Upper lobe of left lung (tissue), 4 donors: ENCODE measurements around the gene ACAP3.

Experiments
- POLR2A ChIP-seq, 4 donors: fragments of 450-650 bp; IDR thresholded peaks; one replicate each; pipeline ENCODE4 v1.5.1; 2016 to 2017; ENCODE audit warnings: antibody characterized with exemption in 4 of 4, mild to moderate bottlenecking in 2 of 4
- POLR2AphosphoS5 ChIP-seq, 2 donors: sonication (generic); formaldehyde crosslinking; IDR thresholded peaks; one replicate each; pipeline ENCODE4 v1.5.1; 2017; ENCODE audit warnings: antibody characterized with exemption in 2 of 2

- no peak for TF ChIP-seq POLR2AphosphoS5 (IDR thresholded peaks at IDR 0.05)
- TF ChIP-seq POLR2A (IDR thresholded peaks at IDR 0.05): no peak
Observed at GRCh38 chr1:1281533-1282321, 26.0 kb downstream of the ACAP3 start.
